Right ventricle myocardium superior (tissue), 1 donor: ENCODE data around the gene SYNDIG1. TPM values are rescaled to one million over a fixed set of nuclear protein-coding genes. Genes with fewer than 3 reads are reported as not detected.

Source experiments
- ATAC-seq: fragments of 200-7000 bp; cut with Tn5 transposase; one replicate; pipeline ENCODE4 v1.9.1; 2020; ENCODE audit warnings: mild to moderate bottlenecking; ENCODE audit not compliant: poor library complexity
- DNase-seq: peaks from one replicate; pipeline ENCODE4 v3.0.0-alpha.2; 2020
- intact Hi-C: fragments of 100-400 bp; cut with DNase I; formaldehyde crosslinking; loops from one replicate; pipeline ENCODE4 v1.11.2; 2022
- total RNA-seq: library from RNA; stranded (reverse); fragmentation: NEBNext Ultra II Directional; extraction: Animal tissue kit (Norgen Biotek cat#: 25700); gene quantifications from one replicate; pipeline ENCODE4 v1.2.1, GENCODE V29; 2021
- donor health status: DM: no; HTN: yes; CAD: no; lungs with severe emphysema.

Gene SYNDIG1
- total RNA-seq, 1 donor from 2014 or later, result 11.5 TPM

DNA sequence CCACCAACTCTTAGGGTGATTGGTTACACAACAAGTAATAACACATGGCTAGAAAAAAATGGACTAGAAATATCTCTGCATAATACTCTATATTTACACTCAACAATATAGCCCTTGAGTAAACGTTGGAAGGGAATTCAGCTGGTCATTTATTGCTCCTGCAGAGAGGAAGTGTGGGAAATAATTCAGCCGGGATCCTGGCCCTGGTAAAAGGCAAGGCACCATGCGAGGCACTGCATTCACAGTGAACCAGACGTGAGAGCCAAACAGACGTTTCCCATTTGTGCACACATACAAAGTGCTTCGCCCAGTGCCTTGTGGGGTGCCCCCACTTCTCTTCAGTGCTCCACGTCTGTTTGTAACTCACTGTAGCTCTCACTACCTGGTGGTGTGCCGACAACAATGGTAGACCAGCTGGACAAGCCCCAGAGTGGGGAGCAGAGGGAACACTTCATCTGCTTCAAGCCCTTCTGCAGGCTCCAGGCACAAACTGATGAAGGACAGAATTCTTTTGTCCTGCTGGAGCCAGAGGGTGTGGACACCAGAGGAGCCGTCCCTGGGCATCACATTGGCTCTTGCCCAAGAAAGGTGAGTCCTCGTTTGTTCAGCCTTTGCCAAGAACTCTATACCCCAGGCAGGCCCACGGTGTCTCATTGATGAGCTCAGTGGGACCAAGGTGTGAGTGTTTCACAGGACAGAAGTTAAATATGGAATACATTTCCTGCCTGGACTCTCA is 18.8 kb downstream of the SYNDIG1 start:
- no peak for ATAC-seq
- no peak for DNase-seq
- intact Hi-C loops, result no loop called here

- intact Hi-C loops, result no loop called here
- ATAC-seq (no peak), DNase-seq (no peak)
Measured at GRCh38 chr20:24488800-24489175, 19.4 kb downstream of the SYNDIG1 start.

DNA sequence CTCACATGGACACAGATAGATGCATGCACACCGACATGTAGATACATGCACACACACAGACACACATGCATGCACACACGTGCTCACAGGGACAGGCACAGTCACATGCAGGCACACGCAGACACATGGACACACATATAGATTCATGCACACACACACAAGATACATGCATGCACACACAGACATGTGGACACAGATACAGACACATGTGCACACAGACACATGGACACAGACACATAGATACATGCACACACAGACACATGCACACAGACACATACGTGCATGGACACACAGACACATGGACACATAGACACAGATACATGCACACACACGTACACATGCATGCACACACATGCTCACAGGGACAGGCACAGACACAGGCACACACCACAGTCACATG is 19.8 kb downstream of the SYNDIG1 start:
- intact Hi-C loops, result no loop called here
- ATAC-seq, result no peak
- no peak for DNase-seq

- intact Hi-C loops, result no loop called here
- ATAC-seq, result peak; percentile 73
- DNase-seq, result no peak
Measured at GRCh38 chr20:24489631-24490260, 20.3 kb downstream of the SYNDIG1 start.

GRCh38 chr20:24490598-24490997 is 21.2 kb downstream of the SYNDIG1 start:
- DNase-seq, result no peak
- ATAC-seq, result no peak
- intact Hi-C loops, result no loop called here

- DNase-seq (no peak), ATAC-seq (no peak)
- intact Hi-C loops, result no loop called here
Measured at GRCh38 chr20:24491041-24491756, 21.8 kb downstream of the SYNDIG1 start.

- intact Hi-C loops, result no loop called here
- peak; percentile 34 for ATAC-seq
- no peak for DNase-seq
Measured at GRCh38 chr20:24492031-24492607, 22.7 kb downstream of the SYNDIG1 start.

DNA sequence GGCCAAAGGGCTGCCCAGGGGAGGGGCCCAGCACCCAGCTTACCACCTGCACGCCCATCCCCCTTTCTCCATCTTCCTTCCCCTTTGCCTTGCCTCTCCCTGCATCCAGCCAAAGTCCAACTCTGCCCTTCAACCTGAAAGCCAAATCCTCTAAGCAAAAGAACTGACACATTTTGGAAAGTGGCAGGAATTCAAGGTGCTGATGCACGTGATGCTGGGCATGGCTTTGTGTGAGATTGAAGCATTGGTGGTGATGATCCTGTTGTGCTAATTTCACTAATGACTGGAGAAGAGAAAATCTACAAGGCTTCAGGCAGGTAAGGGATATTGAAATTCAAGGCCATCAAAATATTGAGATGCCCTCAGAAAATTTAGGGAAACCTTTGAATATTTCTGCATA is 23.3 kb downstream of the SYNDIG1 start:
- ATAC-seq, result no peak
- DNase-seq, result no peak
- intact Hi-C loops, result no loop called here

- intact Hi-C loops, result no loop called here
- ATAC-seq (no peak), DNase-seq (no peak)
Measured at GRCh38 chr20:24493181-24493580, 23.8 kb downstream of the SYNDIG1 start.

DNA sequence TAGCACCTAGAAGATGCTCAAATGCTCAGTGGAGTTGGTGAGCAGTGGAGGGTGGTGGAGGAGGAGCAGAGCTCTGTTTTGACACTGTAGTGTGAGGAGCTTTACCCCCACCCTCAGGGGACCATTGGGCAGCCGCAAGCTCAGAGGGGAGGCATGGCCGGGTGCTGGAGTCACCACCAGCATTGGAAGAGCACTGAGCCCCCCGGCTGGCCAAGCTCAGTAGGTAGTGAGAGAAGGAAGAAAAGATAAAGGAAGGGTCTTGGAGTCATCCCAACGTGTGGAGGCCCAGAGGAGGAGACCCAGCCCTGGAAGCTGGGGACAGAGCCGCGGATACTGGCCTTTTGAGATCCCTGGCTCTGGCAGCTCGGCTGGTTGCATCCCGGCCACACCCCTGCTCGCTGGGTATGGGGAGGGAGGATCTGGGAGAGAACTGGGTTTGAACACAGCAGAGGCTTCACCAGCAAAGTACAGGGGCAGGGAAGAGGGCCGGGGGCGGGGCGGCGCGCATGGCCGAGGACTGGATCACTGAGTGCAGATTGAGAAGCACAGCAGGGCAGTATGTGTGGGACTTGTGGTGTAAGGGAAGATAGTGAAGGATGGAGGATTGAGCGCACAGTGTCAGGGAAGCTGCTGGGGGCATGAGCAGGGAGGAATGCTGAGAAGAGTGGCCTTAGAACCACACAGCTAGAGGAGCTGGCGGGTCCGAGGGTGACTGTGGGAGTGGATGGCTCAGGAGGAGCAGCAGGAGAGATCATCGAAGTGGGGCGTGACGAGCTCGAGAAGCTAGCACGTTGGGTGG is 24.4 kb downstream of the SYNDIG1 start:
- ATAC-seq (no peak), DNase-seq (no peak)
- intact Hi-C loops, result no loop called here

DNA sequence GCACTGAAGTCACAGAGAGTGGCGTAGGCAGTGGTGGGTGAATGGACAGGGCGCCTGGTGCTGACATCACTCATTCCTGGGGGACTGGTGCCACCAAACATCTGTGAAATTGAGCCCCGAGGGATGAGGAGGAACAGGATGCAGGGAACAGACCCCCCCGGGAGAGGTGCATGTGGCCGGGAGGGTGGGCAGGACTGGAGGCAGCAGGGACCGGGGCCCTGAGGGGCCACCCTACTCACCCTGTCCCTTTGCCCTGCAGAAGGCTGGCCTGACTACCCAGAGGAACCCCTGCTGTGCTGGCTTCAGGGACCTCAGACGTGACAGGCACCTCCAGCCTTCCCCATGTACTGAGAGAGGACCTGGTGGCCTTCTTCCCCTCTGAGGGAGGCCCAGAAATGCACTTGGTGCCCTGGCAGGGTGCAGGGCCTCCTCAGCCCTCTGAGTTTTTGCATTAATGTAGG is 25.1 kb downstream of the SYNDIG1 start:
- ATAC-seq (no peak), DNase-seq (no peak)
- intact Hi-C loops, result no loop called here

GRCh38 chr20:24495266-24495665 is 25.8 kb downstream of the SYNDIG1 start:
- intact Hi-C loops, result no loop called here
- DNase-seq (no peak), ATAC-seq (no peak)

DNA sequence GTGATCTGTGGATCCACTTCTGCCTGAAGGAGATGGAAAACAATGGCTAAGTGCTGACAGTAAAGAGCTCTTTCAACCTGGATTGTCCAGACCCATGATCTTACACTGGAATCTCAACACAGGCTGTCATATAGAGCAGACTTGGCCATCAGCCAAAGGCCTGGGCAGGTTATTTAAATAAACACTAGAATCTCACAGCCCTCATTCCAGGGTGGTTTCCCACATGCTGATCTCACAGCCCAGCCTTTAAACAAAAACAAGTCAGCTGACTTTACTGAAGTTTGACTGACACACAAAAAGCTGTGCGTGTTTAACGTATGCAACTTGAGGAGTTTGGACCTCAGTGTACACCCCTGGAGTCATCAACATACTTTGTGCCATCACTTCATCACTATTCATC is 28.4 kb downstream of the SYNDIG1 start:
- ATAC-seq (no peak), DNase-seq (no peak)
- intact Hi-C loops, result no loop called here

GRCh38 chr20:24498641-24499040 is 29.2 kb downstream of the SYNDIG1 start:
- intact Hi-C loops, result no loop called here
- ATAC-seq (no peak), DNase-seq (no peak)

GRCh38 chr20:24499472-24499871 is 30.0 kb downstream of the SYNDIG1 start:
- intact Hi-C loops, result no loop called here
- DNase-seq (no peak), ATAC-seq (no peak)

GRCh38 chr20:24501764-24502556 is 32.5 kb downstream of the SYNDIG1 start:
- ATAC-seq, result no peak
- intact Hi-C loops, result no loop called here
- no peak for DNase-seq

- ATAC-seq (peak; percentile 52), DNase-seq (no peak)
- intact Hi-C loops, result no loop called here
Measured at GRCh38 chr20:24502661-24503060, 33.2 kb downstream of the SYNDIG1 start.

- ATAC-seq (peak; percentile 94), DNase-seq (peak; percentile 61)
- intact Hi-C loops, result no loop called here
Measured at GRCh38 chr20:24503352-24503931, 34.0 kb downstream of the SYNDIG1 start.
